ENCODE data around the gene JPH3.
"Not testable (repeated sequence)": the region's sequence is repeated elsewhere in the genome, so short reads cannot be mapped to it uniquely, and the experiment has no call there.

The JPH3 gene

GRCh38 chr16:87721622-87722585 is 119.6 kb downstream of the JPH3 start:
- Mint-ChIP-seq H3K4me3 (no peak overlapping the region), H3K27me3 (no peaks in the 10 kb centered on the region), H3K27ac (peak overlapping the region; percentile 47), H3K36me3 (peaks cover 24% of the 10 kb centered on the region), H3K4me1 (peaks cover 23% of the 10 kb centered on the region), H3K9me3 (no peaks in the 10 kb centered on the region)
- DNase-seq (ENCODE audit: low spot score in 2 of 2) (no peak), ATAC-seq (ENCODE audit: low read depth) (no peak)

GRCh38 chr16:87722590-87723225 is 120.4 kb downstream of the JPH3 start:
- peak overlapping the region; percentile 47 for H3K27ac Mint-ChIP-seq
- peaks cover 30% of the 10 kb centered on the region for H3K36me3 Mint-ChIP-seq
- no peak overlapping the region for H3K4me3 Mint-ChIP-seq
- no peaks in the 10 kb centered on the region for H3K9me3 Mint-ChIP-seq
- ATAC-seq (ENCODE audit: low read depth) = no peak
- no peaks in the 10 kb centered on the region for H3K27me3 Mint-ChIP-seq
- H3K4me1 Mint-ChIP-seq = peaks cover 22% of the 10 kb centered on the region
- no peak for DNase-seq (ENCODE audit: low spot score in 2 of 2)

- no peaks in the 10 kb centered on the region for H3K27me3 Mint-ChIP-seq
- H3K27ac Mint-ChIP-seq = peak overlapping the region; percentile 47
- ATAC-seq (ENCODE audit: low read depth) = peak; percentile 59
- peak in 1 of 2 donors; percentile 38 for DNase-seq (ENCODE audit: low spot score in 2 of 2)
- H3K36me3 Mint-ChIP-seq = peaks cover 34% of the 10 kb centered on the region
- H3K9me3 Mint-ChIP-seq = no peaks in the 10 kb centered on the region
- H3K4me1 Mint-ChIP-seq = peaks cover 19% of the 10 kb centered on the region
- H3K4me3 Mint-ChIP-seq = no peak overlapping the region
Observed at GRCh38 chr16:87723226-87723623, 120.9 kb downstream of the JPH3 start.

- Mint-ChIP-seq H3K36me3 (peaks cover 35% of the 10 kb centered on the region), H3K4me1 (peaks cover 19% of the 10 kb centered on the region), H3K27ac (peak overlapping the region; percentile 87), H3K27me3 (no peaks in the 10 kb centered on the region), H3K4me3 (peak overlapping the region; percentile 19), H3K9me3 (no peaks in the 10 kb centered on the region)
- ATAC-seq (ENCODE audit: low read depth) = peak; percentile 73
- DNase-seq (ENCODE audit: low spot score in 2 of 2) = peak in 1 of 2 donors; percentile 16
Observed at GRCh38 chr16:87724490-87725291, 122.4 kb downstream of the JPH3 start.

- H3K36me3 Mint-ChIP-seq = peaks cover 34% of the 10 kb centered on the region
- no peak overlapping the region for H3K4me3 Mint-ChIP-seq
- no peaks in the 10 kb centered on the region for H3K9me3 Mint-ChIP-seq
- H3K27me3 Mint-ChIP-seq = no peaks in the 10 kb centered on the region
- ATAC-seq (ENCODE audit: low read depth) = no peak
- peaks cover 19% of the 10 kb centered on the region for H3K4me1 Mint-ChIP-seq
- peak overlapping the region; percentile 87 for H3K27ac Mint-ChIP-seq
- DNase-seq (ENCODE audit: low spot score in 2 of 2) = no peak
Observed at GRCh38 chr16:87725596-87726235, 123.4 kb downstream of the JPH3 start.

- not testable (repeated sequence) for H3K4me3 Mint-ChIP-seq; ATAC-seq (ENCODE audit: low read depth); H3K27me3 Mint-ChIP-seq; DNase-seq (ENCODE audit: low spot score in 2 of 2); H3K9me3 Mint-ChIP-seq
- Mint-ChIP-seq H3K4me1 (peaks cover 19% of the 10 kb centered on the region), H3K36me3 (peaks cover 39% of the 10 kb centered on the region), H3K27ac (peak overlapping the region; percentile 78)
Observed at GRCh38 chr16:87726577-87726976, 124.3 kb downstream of the JPH3 start.

GRCh38 chr16:87727346-87727745 is 125.0 kb downstream of the JPH3 start:
- Mint-ChIP-seq H3K36me3 (peaks cover 37% of the 10 kb centered on the region), H3K4me3 (no peak overlapping the region), H3K4me1 (peaks cover 18% of the 10 kb centered on the region), H3K27ac (peak overlapping the region; percentile 78), H3K27me3 (no peaks in the 10 kb centered on the region), H3K9me3 (no peaks in the 10 kb centered on the region)
- DNase-seq (ENCODE audit: low spot score in 2 of 2) (no peak), ATAC-seq (ENCODE audit: low read depth) (no peak)

GRCh38 chr16:87728026-87728425 is 125.7 kb downstream of the JPH3 start:
- DNase-seq (ENCODE audit: low spot score in 2 of 2) = no peak
- H3K4me1 Mint-ChIP-seq = peaks cover 15% of the 10 kb centered on the region
- no peak for ATAC-seq (ENCODE audit: low read depth)
- no peaks in the 10 kb centered on the region for H3K9me3 Mint-ChIP-seq
- no peak overlapping the region for H3K4me3 Mint-ChIP-seq
- H3K27me3 Mint-ChIP-seq = no peaks in the 10 kb centered on the region
- H3K36me3 Mint-ChIP-seq = peaks cover 32% of the 10 kb centered on the region
- H3K27ac Mint-ChIP-seq = no peak overlapping the region

- peaks cover 29% of the 10 kb centered on the region for H3K36me3 Mint-ChIP-seq
Observed at GRCh38 chr16:87729266-87729954, 127.1 kb downstream of the JPH3 start.

GRCh38 chr16:87731607-87732006 is 129.3 kb downstream of the JPH3 start:
- H3K4me1 Mint-ChIP-seq = no peaks in the 10 kb centered on the region
- no peak overlapping the region for H3K27ac Mint-ChIP-seq
- no peaks in the 10 kb centered on the region for H3K9me3 Mint-ChIP-seq
- ATAC-seq (ENCODE audit: low read depth) (no peak), DNase-seq (ENCODE audit: low spot score in 2 of 2) (no peak)
- H3K27me3 Mint-ChIP-seq = no peaks in the 10 kb centered on the region
- peaks cover 31% of the 10 kb centered on the region for H3K36me3 Mint-ChIP-seq
- no peak overlapping the region for H3K4me3 Mint-ChIP-seq

More at GRCh38 chr16:87729266-87729954, 127.1 kb downstream of the JPH3 start:
- Mint-ChIP-seq H3K27ac (peak overlapping the region; percentile 49), H3K4me1 (peaks cover 10% of the 10 kb centered on the region), H3K27me3 (no peaks in the 10 kb centered on the region), H3K9me3 (no peaks in the 10 kb centered on the region), H3K4me3 (peak overlapping the region; percentile 21)
- DNase-seq (ENCODE audit: low spot score in 2 of 2) (peak in 1 of 2 donors; percentile 11), ATAC-seq (ENCODE audit: low read depth) (peak; percentile 80)

- Mint-ChIP-seq H3K27ac (no peak overlapping the region), H3K27me3 (no peaks in the 10 kb centered on the region), H3K4me1 (no peaks in the 10 kb centered on the region), H3K36me3 (peaks cover 19% of the 10 kb centered on the region), H3K9me3 (no peaks in the 10 kb centered on the region), H3K4me3 (no peak overlapping the region)
- ATAC-seq (ENCODE audit: low read depth) (no peak), DNase-seq (ENCODE audit: low spot score in 2 of 2) (no peak)
Observed at GRCh38 chr16:87733190-87733589, 130.9 kb downstream of the JPH3 start.

GRCh38 chr16:87734644-87735043 is 132.3 kb downstream of the JPH3 start:
- Mint-ChIP-seq H3K4me3 (no peak overlapping the region), H3K4me1 (no peaks in the 10 kb centered on the region), H3K27ac (no peak overlapping the region), H3K9me3 (no peaks in the 10 kb centered on the region), H3K36me3 (peaks cover 18% of the 10 kb centered on the region), H3K27me3 (no peaks in the 10 kb centered on the region)
- ATAC-seq (ENCODE audit: low read depth) (no peak), DNase-seq (ENCODE audit: low spot score in 2 of 2) (no peak)

Data from memory B cell (primary cell).